Activated CD8-positive, alpha-beta memory T cell treated with anti-CD3 and anti-CD28 coated beads, Interleukin-2, amount 50 U/mL, for 1 hour (primary cell): Measurements from ENCODE around the gene PJA2.
"Not testable (repeated sequence)": the region's sequence is repeated elsewhere in the genome, so short reads cannot be mapped to it uniquely, and the experiment has no call there.

Source experiments
- DNase-seq: peaks from one replicate; pipeline ENCODE4 v3.0.0-alpha.2; 2020; ENCODE audit errors: extremely low read depth

Gene PJA2

DNA sequence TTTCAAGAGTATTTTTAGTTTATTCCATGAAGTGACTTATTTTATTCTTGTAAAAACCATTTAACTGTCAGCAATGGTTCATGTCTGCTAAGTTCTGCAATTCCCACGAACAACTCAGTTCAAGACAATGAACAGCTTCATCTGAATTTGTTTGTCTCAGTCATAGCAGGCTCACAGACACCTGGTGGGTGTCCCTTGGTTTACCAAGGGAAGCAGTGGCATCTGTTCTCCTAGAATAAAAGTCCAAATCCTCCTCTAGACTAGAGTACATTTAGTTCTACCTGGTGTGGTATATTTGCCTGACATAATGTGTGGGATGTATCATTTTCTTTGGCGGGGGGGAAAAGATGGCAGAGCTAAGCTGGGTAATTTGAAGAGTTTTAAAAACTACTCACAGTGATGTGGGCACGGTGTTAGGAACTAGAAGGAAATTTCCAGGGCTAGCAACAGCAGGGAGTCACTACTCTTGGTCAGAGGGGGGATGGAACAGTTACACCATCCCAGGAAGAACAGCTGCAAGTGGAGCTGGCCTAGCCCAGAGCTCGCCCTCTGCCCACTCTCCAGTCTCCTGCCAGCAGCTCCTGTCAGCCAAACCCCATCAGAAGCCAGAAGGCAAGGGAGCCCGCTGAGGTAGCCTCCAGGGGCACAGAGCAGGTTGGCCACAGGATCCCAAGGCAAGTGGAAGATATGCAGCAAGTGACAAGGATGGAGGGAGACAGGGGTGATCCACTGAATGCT, 100.3 kb downstream of the PJA2 start:
- no peak for DNase-seq

DNA sequence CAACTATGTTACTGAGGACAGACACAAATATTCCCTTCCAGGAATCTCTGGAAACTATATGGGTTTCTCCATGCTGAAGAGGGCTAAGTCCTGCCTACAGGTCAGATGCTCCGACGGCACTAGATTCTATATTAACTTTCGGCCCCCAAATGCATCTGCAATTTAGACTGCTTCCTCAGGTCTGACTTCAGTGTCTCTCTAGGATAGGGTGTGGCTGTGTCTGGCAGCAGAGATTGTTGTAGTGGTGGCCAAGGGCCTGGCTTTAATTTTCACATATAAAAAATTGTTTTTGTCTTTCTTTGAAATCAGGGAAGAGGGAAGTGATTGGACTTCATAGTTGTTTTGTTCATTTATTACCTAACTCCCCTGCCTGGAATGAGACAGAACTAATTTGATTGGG, 101.8 kb downstream of the PJA2 start:
- DNase-seq = no peak

DNA sequence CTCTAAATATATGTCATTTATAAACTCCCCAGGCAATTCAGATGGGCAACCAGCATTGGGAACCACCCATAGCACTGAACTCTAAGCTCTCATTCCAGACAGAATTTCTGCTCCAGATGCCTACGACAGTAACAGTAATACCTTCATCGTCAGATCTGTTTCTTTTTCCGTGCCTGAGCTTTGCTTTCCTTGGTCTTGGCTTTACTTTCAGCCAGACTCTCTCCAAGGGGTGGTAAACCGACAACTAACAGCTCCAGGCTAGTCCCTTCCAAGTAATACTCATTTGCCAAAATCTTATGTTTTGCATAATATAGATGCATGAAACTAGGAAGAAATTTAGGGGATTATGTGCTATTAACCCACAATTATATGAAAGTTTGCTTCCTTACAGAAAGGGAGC, 102.3 kb downstream of the PJA2 start:
- no peak for DNase-seq

DNA sequence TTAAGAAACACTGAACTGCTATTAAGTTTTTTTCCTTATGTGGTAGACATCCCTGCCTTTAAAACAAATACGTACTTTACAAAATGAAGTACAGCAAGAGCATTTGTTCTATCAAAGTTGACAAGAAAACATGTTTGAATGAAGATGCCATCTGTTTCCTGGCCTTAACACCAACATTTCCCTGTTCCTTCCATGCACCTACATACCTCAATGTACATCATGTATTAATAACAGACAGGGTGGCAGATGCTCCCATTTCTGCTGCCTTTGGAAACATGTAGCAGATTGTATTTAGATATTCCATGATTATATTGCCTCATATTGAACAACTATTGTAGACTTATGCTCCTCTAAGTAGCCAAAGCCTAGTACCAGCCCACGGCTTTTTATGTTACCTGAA, 104.4 kb downstream of the PJA2 start:
- DNase-seq = no peak

DNA sequence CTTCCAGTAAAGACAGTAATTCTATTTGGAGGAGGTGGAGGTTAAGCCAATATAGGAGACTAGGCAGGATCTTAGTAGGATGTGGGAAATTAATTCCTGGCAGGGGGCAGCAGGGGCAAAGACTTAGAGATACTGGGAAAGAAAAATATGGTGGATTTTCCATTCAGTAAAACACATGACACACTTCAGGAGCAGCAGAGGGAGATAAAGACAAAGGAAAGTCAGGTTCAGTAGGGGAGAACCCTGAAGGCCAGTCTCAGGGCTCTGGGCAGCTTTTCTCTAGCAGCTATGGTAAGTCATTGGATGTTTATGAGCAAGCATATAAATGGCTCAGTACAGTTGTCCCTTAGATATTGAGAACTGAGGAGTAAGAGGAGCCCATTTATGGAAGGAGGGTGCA, 105.5 kb downstream of the PJA2 start:
- DNase-seq = no peak

DNA sequence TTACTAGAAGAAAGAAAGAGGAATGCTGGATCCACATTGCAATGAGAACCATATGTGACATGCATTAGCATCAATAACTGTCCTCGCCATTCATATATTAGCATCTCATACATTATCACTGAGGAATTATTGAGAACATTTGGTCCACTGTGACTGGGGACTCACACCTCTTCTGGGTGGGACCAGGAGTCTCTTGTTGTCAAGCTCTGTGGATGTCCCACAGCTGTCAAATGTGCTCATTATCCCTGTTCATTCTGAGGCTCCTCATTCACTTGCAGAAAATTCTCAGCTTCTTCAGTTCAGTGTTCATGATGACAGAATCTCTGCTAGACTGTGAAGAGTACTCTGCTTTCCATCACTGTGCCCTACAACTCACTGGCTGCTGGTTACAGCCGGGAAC, 109.4 kb downstream of the PJA2 start:
- no peak for DNase-seq

DNA sequence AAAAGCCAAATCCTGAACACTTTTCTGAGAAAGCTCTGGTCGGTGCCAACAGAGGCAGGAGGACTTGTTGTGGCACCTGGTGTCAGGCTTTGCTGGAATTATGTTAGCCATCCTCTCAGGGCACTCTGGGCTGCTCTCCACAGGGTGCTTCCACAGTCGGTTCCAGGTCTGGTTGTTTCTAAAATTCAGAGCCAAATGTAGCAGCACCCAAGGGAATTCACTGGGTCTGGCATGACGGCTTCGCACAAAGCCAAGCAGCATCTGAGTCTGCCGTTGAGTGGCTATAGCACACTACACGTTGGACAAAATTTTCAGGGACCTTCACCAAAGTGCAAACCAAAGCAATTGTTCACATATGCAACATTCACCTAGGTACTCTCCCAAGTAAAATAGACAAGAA, 110.2 kb downstream of the PJA2 start:
- DNase-seq = no peak

DNA sequence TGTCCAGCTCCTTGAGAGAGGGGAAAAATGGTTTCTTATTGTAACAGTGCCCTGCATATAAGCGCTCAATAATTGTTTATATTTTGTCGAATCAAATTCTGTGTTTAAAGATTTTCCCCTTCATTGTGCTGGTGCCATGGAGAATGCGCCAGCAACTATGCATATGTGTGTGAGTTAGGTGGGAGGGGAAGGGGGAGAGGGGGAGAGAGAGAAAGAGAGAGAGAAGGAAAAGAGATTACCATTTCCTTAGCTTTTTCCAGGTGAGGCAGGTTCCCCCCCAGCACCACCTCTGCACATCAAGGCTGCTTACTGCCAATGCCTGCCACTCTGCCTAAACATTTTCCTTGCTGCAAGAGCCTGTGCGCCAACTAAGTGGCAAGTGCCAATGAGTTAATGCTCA, 111.0 kb downstream of the PJA2 start:
- no peak for DNase-seq

DNA sequence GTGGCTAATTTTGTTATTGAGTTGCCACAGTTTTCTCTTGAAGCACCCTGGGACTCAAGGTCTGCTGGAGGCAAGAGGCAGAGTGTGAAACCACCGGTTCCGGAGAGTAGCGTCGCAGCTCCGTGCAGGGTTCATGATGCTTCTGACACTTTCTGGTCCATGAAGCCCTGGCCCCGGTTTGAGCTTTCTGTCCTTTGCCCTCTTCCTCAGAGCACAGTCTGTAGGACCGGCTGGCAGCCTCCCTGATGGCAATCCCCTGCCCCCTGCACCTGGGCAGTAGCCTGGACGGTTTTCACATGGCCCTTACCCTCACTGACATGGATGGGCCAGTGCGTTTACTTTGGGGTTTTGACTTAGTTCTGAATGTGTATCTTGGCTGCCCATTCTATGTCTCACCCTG, 111.9 kb downstream of the PJA2 start:
- DNase-seq = no peak

DNA sequence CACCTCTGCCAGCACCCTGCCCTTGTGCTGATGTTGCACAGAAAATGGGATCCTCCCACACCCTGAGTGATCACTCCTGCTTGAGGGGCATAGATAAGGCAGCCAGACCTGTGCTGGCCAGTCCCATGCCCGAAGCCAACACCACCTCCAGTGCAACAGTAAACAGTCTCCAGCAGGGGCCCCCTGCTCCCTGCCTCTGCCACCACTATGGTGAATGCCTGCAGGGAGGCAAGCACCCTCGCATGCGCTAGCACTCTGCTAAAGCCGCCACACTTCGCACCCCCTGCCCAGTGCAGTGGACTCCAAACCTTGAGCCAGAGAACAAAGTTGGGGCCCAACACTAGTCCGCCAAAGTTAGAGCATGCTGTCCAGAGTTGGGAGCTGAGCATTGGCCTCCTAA, 118.7 kb downstream of the PJA2 start:
- no peak for DNase-seq

DNA sequence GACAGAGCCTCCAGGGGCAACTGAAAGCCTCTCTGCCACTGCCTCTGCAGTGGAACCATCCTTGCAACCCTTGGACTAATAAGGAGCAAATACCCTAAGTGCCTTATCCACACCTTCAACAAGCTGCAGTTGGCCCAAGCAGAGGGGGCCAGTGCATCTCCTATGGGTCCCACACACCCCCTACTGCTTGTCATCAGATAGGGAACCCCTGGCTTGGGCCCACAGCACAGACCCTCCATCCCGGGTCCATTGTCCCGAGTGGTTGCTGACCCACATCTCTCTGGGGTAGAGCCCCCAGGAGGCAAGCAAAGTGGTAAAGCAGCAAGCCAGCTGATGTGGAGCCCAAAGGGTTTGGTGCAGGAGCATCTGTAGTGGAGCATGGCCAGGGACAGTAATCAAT, 119.5 kb downstream of the PJA2 start:
- no peak for DNase-seq

DNA sequence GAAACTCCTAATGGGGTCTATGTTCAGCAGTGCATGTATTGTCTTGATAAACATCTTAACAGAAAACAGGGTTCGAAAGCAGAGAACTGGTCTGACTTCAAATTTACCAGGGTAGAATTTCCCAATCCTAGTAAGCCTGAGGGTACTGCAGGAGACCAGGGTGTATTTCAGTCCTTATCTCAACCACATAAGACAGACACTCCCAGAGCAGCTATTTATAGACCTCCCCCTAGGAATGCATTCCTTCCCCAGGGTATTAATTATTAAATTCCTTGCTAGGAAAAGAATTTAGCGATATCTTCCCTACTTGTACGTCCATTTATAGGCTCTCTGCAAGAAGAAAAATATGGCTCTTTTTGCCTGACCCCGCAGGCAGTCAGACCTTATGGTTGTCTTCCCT, 123.1 kb downstream of the PJA2 start:
- not testable (repeated sequence) for DNase-seq
